OCI-LY3 (cell line): ENCODE data around the gene MAP6.

Experiments
- CTCF ChIP-seq: fragments of 200-600, 300-600 bp; sonication (generic); IDR thresholded peaks from 2 replicates; pipeline ENCODE4 v1.5.1; 2014; ENCODE audit warnings: antibody characterized with exemption, low read length, low read depth
- EZH2phosphoT487 ChIP-seq: fragments of 200-600 bp; shearing (Covaris generic); IDR thresholded peaks from 2 replicates; pipeline ENCODE4 v1.6.1; 2018; ENCODE audit warnings: antibody characterized with exemption, mixed run types, low read depth

GRCh38 chr11:75598900-75599299 lies 69.9 kb downstream of the MAP6 start:
- TF ChIP-seq EZH2phosphoT487 (no peak), CTCF (no peak)
